Mesothelial cell of epicardium (in vitro differentiated cells): ENCODE measurements around the gene DRGX. TPM values are rescaled to one million over a fixed set of nuclear protein-coding genes. Genes with fewer than 3 reads are reported as not detected.
A peak's percentile ranks its signal among the peaks of the same experiment; 100 is the strongest.

Experiments
- DNase-seq, 2 experiments: peaks; one replicate each; pipeline ENCODE4 v3.0.0; 2021; ENCODE audit warnings: low spot score in 2 of 2; ENCODE audit not compliant: unreplicated experiment in 2 of 2
- H3K27ac Mint-ChIP-seq: 2 replicates; pipeline ENCODE4 v1.8.0; 2021; ENCODE audit warnings: mixed read lengths
- H3K27me3 Mint-ChIP-seq: 2 replicates; pipeline ENCODE4 v1.8.0; 2021; ENCODE audit warnings: low read depth, mixed read lengths
- H3K36me3 Mint-ChIP-seq: 2 replicates; pipeline ENCODE4 v1.8.0; 2021; ENCODE audit warnings: mixed read lengths
- H3K4me1 Mint-ChIP-seq: 2 replicates; pipeline ENCODE4 v1.8.0; 2021; ENCODE audit warnings: mixed read lengths
- H3K4me3 Mint-ChIP-seq: 2 replicates; pipeline ENCODE4 v1.8.0; 2021; ENCODE audit warnings: mild to moderate bottlenecking, moderate library complexity, mixed read lengths
- H3K9me3 Mint-ChIP-seq: 2 replicates; pipeline ENCODE4 v1.8.0; 2021; ENCODE audit warnings: mixed read lengths
- CTCF ChIP-seq: fragments of 200-600 bp; sonication (generic); IDR thresholded peaks from one replicate; pipeline ENCODE4 v1.5.0; 2021; ENCODE audit warnings: antibody characterized with exemption; ENCODE audit not compliant: unreplicated experiment
- total RNA-seq: library from RNA; stranded (reverse); gene quantifications from 3 replicates; pipeline ENCODE4 v1.2.1, GENCODE V29; 2021

DRGX gene
- total RNA-seq, 1 donor from 2014 or later: not detected

GRCh38 chr10:49393301-49393700 is 2.6 kb downstream of the DRGX start:
- DNase-seq: no peak
- TF ChIP-seq CTCF: no peak
- Mint-ChIP-seq H3K36me3 (no peaks in the 10 kb centered on the region), H3K27ac (no peak overlapping the region), H3K9me3 (no peaks in the 10 kb centered on the region), H3K4me1 (peaks cover 2% of the 10 kb centered on the region), H3K27me3 (peaks cover 97% of the 10 kb centered on the region), H3K4me3 (no peak overlapping the region)

- no peaks in the 10 kb centered on the region for H3K36me3 Mint-ChIP-seq
- no peaks in the 10 kb centered on the region for H3K4me1 Mint-ChIP-seq
- H3K9me3 Mint-ChIP-seq: no peaks in the 10 kb centered on the region
- H3K27me3 Mint-ChIP-seq: peaks cover 92% of the 10 kb centered on the region
- H3K4me3 Mint-ChIP-seq: no peak overlapping the region
- no peak overlapping the region for H3K27ac Mint-ChIP-seq
- TF ChIP-seq CTCF: no peak
- no peak for DNase-seq
Observed at GRCh38 chr10:49389361-49389933, 6.4 kb downstream of the DRGX start.

- no peak overlapping the region for H3K4me3 Mint-ChIP-seq
- no peaks in the 10 kb centered on the region for H3K4me1 Mint-ChIP-seq
- no peak overlapping the region for H3K27ac Mint-ChIP-seq
- H3K36me3 Mint-ChIP-seq: no peaks in the 10 kb centered on the region
- peak in 1 of 2 experiments; percentile 14 for DNase-seq
- peaks cover 90% of the 10 kb centered on the region for H3K27me3 Mint-ChIP-seq
- no peak for TF ChIP-seq CTCF
- H3K9me3 Mint-ChIP-seq: no peaks in the 10 kb centered on the region
Observed at GRCh38 chr10:49388161-49388560, 7.7 kb downstream of the DRGX start.

- no peak overlapping the region for H3K27ac Mint-ChIP-seq
- no peak for TF ChIP-seq CTCF
- H3K4me1 Mint-ChIP-seq: no peaks in the 10 kb centered on the region
- H3K36me3 Mint-ChIP-seq: no peaks in the 10 kb centered on the region
- no peak overlapping the region for H3K4me3 Mint-ChIP-seq
- no peaks in the 10 kb centered on the region for H3K9me3 Mint-ChIP-seq
- no peak for DNase-seq
- H3K27me3 Mint-ChIP-seq: peaks cover 87% of the 10 kb centered on the region
Observed at GRCh38 chr10:49387071-49387470, 8.8 kb downstream of the DRGX start.

GRCh38 chr10:49385939-49386922 is 9.7 kb downstream of the DRGX start:
- no peak for TF ChIP-seq CTCF
- Mint-ChIP-seq H3K9me3 (no peaks in the 10 kb centered on the region), H3K4me1 (no peaks in the 10 kb centered on the region), H3K36me3 (no peaks in the 10 kb centered on the region), H3K4me3 (no peak overlapping the region), H3K27ac (no peak overlapping the region), H3K27me3 (peaks cover 87% of the 10 kb centered on the region)
- DNase-seq: peak in 1 of 2 experiments; percentile 32
